ENCODE measurements around the gene IL10.

Gene IL10

GRCh38 chr1:206801467-206801866 is 29.2 kb upstream of the IL10 start:
- Histone ChIP-seq H4K91ac (ENCODE audit: low read depth, low read length, poor library complexity) (no peak overlapping the region), H2AK5ac (ENCODE audit: low read depth, low read length) (no peak overlapping the region), H2BK120ac (ENCODE audit: low read depth, low read length) (no peak overlapping the region), H3K4me2 (ENCODE audit: insufficient read depth, low read length, poor library complexity, severe bottlenecking) (no peak overlapping the region), H3K4me1 (ENCODE audit: control insufficient read depth in 2 of 2, insufficient read depth in 1 of 2, low read depth in 1 of 2, low read length in 2 of 2) (peaks cover 0 to 2% of the 10 kb centered on the region in 2 donors), H2BK15ac (ENCODE audit: low read length) (no peak overlapping the region), H3K18ac (ENCODE audit: low read length) (no peak overlapping the region), H3K14ac (ENCODE audit: low read length) (no peak overlapping the region), H4K8ac (ENCODE audit: low read depth, low read length) (no peak overlapping the region), H2AFZ (ENCODE audit: low read length) (no peak overlapping the region), H3K4ac (ENCODE audit: low read length) (no peak overlapping the region), H3K79me1 (ENCODE audit: low read depth, low read length) (no peaks in the 10 kb centered on the region), H2BK12ac (ENCODE audit: low read length) (no peak overlapping the region), H3K9ac (ENCODE audit: low read depth, low read length, poor library complexity) (no peak overlapping the region), H3K36me3 (replicated peaks in 1 of 2; ENCODE audit: control insufficient read depth in 2 of 2, insufficient read depth in 2 of 2, low read length in 2 of 2) (no peaks in the 10 kb centered on the region), H3K4me3 (ENCODE audit: low read length in 2 of 2) (no peak overlapping the region), H3K27ac (replicated peaks; ENCODE audit: low read length) (no peak overlapping the region), H3K9me3 (replicated peaks in 1 of 2; ENCODE audit: control insufficient read depth in 2 of 2, insufficient read depth in 1 of 2, low read depth in 1 of 2, low read length in 2 of 2) (no peaks in the 10 kb centered on the region), H3K23ac (ENCODE audit: low read depth, low read length, poor library complexity) (no peak overlapping the region), H3K27me3 (ENCODE audit: control insufficient read depth in 3 of 3, insufficient read depth in 3 of 3, low read depth in 1 of 3, low read length in 3 of 3) (peaks cover 0 to 19% (median 0%) of the 10 kb centered on the region in 3 experiments), H2BK5ac (ENCODE audit: low read length) (no peak overlapping the region)
- no peak for DNase-seq (ENCODE audit: low spot score)
- WGBS, 2 donors (ENCODE audit: extremely low coverage in 2 of 2, insufficient read length in 2 of 2, insufficient replicate concordance in 1 of 2) = no CpG with 5 or more reads among the region's 1 CpG

- no peak for DNase-seq (ENCODE audit: low spot score)
- H2BK15ac ChIP-seq (ENCODE audit: low read length) = no peak overlapping the region
These were observed 28.6 kb upstream of the IL10 start for GRCh38 chr1:206800891-206801290.

DNA sequence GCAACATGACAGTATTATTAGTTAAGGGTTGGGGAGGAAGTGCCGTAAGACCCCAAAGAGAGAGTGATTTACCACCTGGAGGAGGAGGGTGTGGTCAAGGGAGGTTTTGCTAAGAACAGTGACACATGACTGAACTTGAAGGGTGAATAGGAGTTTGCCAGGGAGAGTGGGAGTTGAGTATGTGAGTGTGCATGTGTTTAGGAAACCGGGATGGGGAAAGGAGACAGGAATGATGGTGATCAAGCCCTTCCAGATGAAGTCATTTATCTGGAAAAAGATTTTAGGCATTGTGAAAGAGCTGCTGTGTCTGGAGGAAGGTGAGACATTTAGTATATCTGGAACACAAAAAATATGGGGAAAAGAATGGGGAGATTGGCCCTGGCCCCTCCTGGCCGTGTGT is 28.1 kb upstream of the IL10 start:
- H2AFZ ChIP-seq (ENCODE audit: low read length) = no peak overlapping the region
- H2BK12ac ChIP-seq (ENCODE audit: low read length) = no peak overlapping the region
- no peak overlapping the region for H2AK5ac ChIP-seq (ENCODE audit: low read depth, low read length)
- H4K8ac ChIP-seq (ENCODE audit: low read depth, low read length) = no peak overlapping the region
- H3K9me3 ChIP-seq (replicated peaks in 1 of 2; ENCODE audit: control insufficient read depth in 2 of 2, insufficient read depth in 1 of 2, low read depth in 1 of 2, low read length in 2 of 2) = no peaks in the 10 kb centered on the region
- no peak overlapping the region for H2BK120ac ChIP-seq (ENCODE audit: low read depth, low read length)
- no peak overlapping the region for H3K4me2 ChIP-seq (ENCODE audit: insufficient read depth, low read length, poor library complexity, severe bottlenecking)
- H3K14ac ChIP-seq (ENCODE audit: low read length) = no peak overlapping the region
- no CpG with 5 or more reads among the region's 3 CpGs for WGBS, 2 donors (ENCODE audit: extremely low coverage in 2 of 2, insufficient read length in 2 of 2, insufficient replicate concordance in 1 of 2)
- H3K23ac ChIP-seq (ENCODE audit: low read depth, low read length, poor library complexity) = no peak overlapping the region
- DNase-seq (ENCODE audit: low spot score) = no peak
- H2BK5ac ChIP-seq (ENCODE audit: low read length) = no peak overlapping the region
- peaks cover 0 to 2% of the 10 kb centered on the region in 2 donors for H3K4me1 ChIP-seq (ENCODE audit: control insufficient read depth in 2 of 2, insufficient read depth in 1 of 2, low read depth in 1 of 2, low read length in 2 of 2)
- peaks cover 0 to 19% (median 0%) of the 10 kb centered on the region in 3 experiments for H3K27me3 ChIP-seq (ENCODE audit: control insufficient read depth in 3 of 3, insufficient read depth in 3 of 3, low read depth in 1 of 3, low read length in 3 of 3)
- H4K91ac ChIP-seq (ENCODE audit: low read depth, low read length, poor library complexity) = no peak overlapping the region
- H3K4ac ChIP-seq (ENCODE audit: low read length) = no peak overlapping the region
- H3K4me3 ChIP-seq (ENCODE audit: low read length in 2 of 2) = no peak overlapping the region
- no peak overlapping the region for H3K18ac ChIP-seq (ENCODE audit: low read length)
- no peaks in the 10 kb centered on the region for H3K36me3 ChIP-seq (replicated peaks in 1 of 2; ENCODE audit: control insufficient read depth in 2 of 2, insufficient read depth in 2 of 2, low read length in 2 of 2)
- no peaks in the 10 kb centered on the region for H3K79me1 ChIP-seq (ENCODE audit: low read depth, low read length)
- H2BK15ac ChIP-seq (ENCODE audit: low read length) = no peak overlapping the region
- H3K9ac ChIP-seq (ENCODE audit: low read depth, low read length, poor library complexity) = no peak overlapping the region
- no peak overlapping the region for H3K27ac ChIP-seq (replicated peaks; ENCODE audit: low read length)

More at GRCh38 chr1:206800891-206801290, 28.6 kb upstream of the IL10 start:
- Histone ChIP-seq H3K4me2 (ENCODE audit: insufficient read depth, low read length, poor library complexity, severe bottlenecking) (no peak overlapping the region), H3K27ac (replicated peaks; ENCODE audit: low read length) (no peak overlapping the region), H2BK12ac (ENCODE audit: low read length) (no peak overlapping the region), H4K91ac (ENCODE audit: low read depth, low read length, poor library complexity) (no peak overlapping the region), H3K18ac (ENCODE audit: low read length) (no peak overlapping the region), H3K36me3 (replicated peaks in 1 of 2; ENCODE audit: control insufficient read depth in 2 of 2, insufficient read depth in 2 of 2, low read length in 2 of 2) (no peaks in the 10 kb centered on the region), H2BK5ac (ENCODE audit: low read length) (no peak overlapping the region), H3K9me3 (replicated peaks in 1 of 2; ENCODE audit: control insufficient read depth in 2 of 2, insufficient read depth in 1 of 2, low read depth in 1 of 2, low read length in 2 of 2) (no peaks in the 10 kb centered on the region), H2AFZ (ENCODE audit: low read length) (no peak overlapping the region), H3K79me1 (ENCODE audit: low read depth, low read length) (no peaks in the 10 kb centered on the region), H3K4me1 (ENCODE audit: control insufficient read depth in 2 of 2, insufficient read depth in 1 of 2, low read depth in 1 of 2, low read length in 2 of 2) (peaks cover 0 to 2% of the 10 kb centered on the region in 2 donors), H3K9ac (ENCODE audit: low read depth, low read length, poor library complexity) (no peak overlapping the region), H3K4ac (ENCODE audit: low read length) (no peak overlapping the region), H3K4me3 (ENCODE audit: low read length in 2 of 2) (no peak overlapping the region), H2AK5ac (ENCODE audit: low read depth, low read length) (no peak overlapping the region), H3K27me3 (ENCODE audit: control insufficient read depth in 3 of 3, insufficient read depth in 3 of 3, low read depth in 1 of 3, low read length in 3 of 3) (peaks cover 0 to 19% (median 0%) of the 10 kb centered on the region in 3 experiments), H3K14ac (ENCODE audit: low read length) (no peak overlapping the region), H4K8ac (ENCODE audit: low read depth, low read length) (no peak overlapping the region), H2BK120ac (ENCODE audit: low read depth, low read length) (no peak overlapping the region), H3K23ac (ENCODE audit: low read depth, low read length, poor library complexity) (no peak overlapping the region)
- no CpG with 5 or more reads among the region's 3 CpGs for WGBS, 2 donors (ENCODE audit: extremely low coverage in 2 of 2, insufficient read length in 2 of 2, insufficient replicate concordance in 1 of 2)

GRCh38 chr1:206799311-206799710 is 27.0 kb upstream of the IL10 start:
- no peak overlapping the region for H3K4ac ChIP-seq (ENCODE audit: low read length)
- H4K91ac ChIP-seq (ENCODE audit: low read depth, low read length, poor library complexity) = no peak overlapping the region
- H3K9ac ChIP-seq (ENCODE audit: low read depth, low read length, poor library complexity) = no peak overlapping the region
- H3K36me3 ChIP-seq (replicated peaks in 1 of 2; ENCODE audit: control insufficient read depth in 2 of 2, insufficient read depth in 2 of 2, low read length in 2 of 2) = no peaks in the 10 kb centered on the region
- H3K4me1 ChIP-seq (ENCODE audit: control insufficient read depth in 2 of 2, insufficient read depth in 1 of 2, low read depth in 1 of 2, low read length in 2 of 2) = peaks cover 0 to 2% of the 10 kb centered on the region in 2 donors
- no peak overlapping the region for H3K14ac ChIP-seq (ENCODE audit: low read length)
- no peaks in the 10 kb centered on the region for H3K79me1 ChIP-seq (ENCODE audit: low read depth, low read length)
- H2BK120ac ChIP-seq (ENCODE audit: low read depth, low read length) = no peak overlapping the region
- H2BK15ac ChIP-seq (ENCODE audit: low read length) = no peak overlapping the region
- H2AK5ac ChIP-seq (ENCODE audit: low read depth, low read length) = no peak overlapping the region
- no CpG with 5 or more reads among the region's 3 CpGs for WGBS, 2 donors (ENCODE audit: extremely low coverage in 2 of 2, insufficient read length in 2 of 2, insufficient replicate concordance in 1 of 2)
- H3K18ac ChIP-seq (ENCODE audit: low read length) = no peak overlapping the region
- H2BK5ac ChIP-seq (ENCODE audit: low read length) = no peak overlapping the region
- no peak overlapping the region for H3K4me2 ChIP-seq (ENCODE audit: insufficient read depth, low read length, poor library complexity, severe bottlenecking)
- peak overlapping the region in 1 of 2 donors; percentile 41 for H3K4me3 ChIP-seq (ENCODE audit: low read length in 2 of 2)
- H3K27me3 ChIP-seq (ENCODE audit: control insufficient read depth in 3 of 3, insufficient read depth in 3 of 3, low read depth in 1 of 3, low read length in 3 of 3) = peaks cover 0 to 21% (median 0%) of the 10 kb centered on the region in 3 experiments
- no peak overlapping the region for H2AFZ ChIP-seq (ENCODE audit: low read length)
- no peak overlapping the region for H3K23ac ChIP-seq (ENCODE audit: low read depth, low read length, poor library complexity)
- no peak overlapping the region for H4K8ac ChIP-seq (ENCODE audit: low read depth, low read length)
- no peak for DNase-seq (ENCODE audit: low spot score)
- H2BK12ac ChIP-seq (ENCODE audit: low read length) = no peak overlapping the region
- H3K27ac ChIP-seq (replicated peaks; ENCODE audit: low read length) = no peak overlapping the region
- no peaks in the 10 kb centered on the region for H3K9me3 ChIP-seq (replicated peaks in 1 of 2; ENCODE audit: control insufficient read depth in 2 of 2, insufficient read depth in 1 of 2, low read depth in 1 of 2, low read length in 2 of 2)
